ENCODE data around the gene CHDH. TPM values are rescaled to one million over a fixed set of nuclear protein-coding genes. Genes with fewer than 3 reads are reported as not detected.

Gene CHDH
- total RNA-seq, 2 experiments from 2014 or later, result 0.23 to 0.42 TPM

DNA sequence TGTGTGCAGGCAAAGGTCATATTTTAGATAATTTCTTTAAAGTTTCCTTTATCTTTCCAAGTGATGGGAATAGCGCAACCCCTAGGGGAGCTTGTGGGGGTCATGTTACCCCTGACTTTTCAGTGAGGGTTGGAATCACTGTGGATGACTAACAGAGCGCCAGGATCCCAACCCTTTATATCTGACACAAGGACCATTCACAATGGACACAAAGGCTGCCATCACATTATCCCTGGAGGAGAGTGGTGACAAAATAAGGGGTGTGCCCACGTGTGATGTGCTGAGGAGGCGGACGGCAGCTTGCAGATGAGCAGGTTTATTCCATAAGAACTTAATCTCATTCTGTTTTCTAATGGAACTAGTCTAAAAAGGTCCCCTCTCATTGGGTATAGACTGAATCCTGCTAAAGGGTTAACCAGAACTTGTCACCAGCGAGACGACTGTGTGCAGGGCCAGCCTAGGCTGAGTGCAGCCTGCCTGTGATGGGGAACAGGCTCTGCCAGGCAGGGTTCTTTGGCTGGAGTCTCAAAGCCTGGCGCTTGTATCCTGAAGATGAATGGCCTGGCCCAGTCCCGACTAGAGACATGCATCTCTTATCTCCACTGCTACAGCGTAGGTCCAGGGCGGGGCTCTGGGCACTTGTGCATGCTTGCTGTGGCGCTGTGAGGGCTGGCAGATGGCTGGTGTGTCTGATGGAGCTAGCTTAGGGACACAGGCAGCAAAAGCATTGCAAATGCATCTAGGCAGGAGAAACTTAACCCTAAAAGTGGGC is 50.2 kb downstream of the CHDH start:
- POLR2A ChIA-PET, result no interaction called here

DNA sequence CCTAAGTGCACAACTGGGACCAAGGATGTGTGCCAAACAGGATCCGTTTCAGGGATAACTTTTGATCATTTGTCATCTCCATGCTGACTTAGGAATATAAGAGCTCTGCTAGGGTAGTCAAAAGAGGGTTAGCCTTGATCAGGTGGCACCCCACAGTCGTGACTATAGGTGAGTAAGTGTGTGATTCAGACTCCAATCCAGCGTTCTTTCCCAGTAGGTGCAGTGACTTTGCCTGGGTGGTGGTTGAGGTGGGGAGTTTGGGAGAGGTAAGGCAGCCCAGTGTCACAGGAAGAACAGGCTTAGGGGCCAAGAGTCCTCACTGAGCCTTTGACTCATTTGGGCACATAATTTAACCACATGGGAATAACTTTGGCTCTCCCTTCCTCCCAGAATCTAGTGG is 51.0 kb downstream of the CHDH start:
- ChIA-PET POLR2A (no interaction called here), CTCF (no interaction called here)

More for the DNA sequence above, 50.2 kb downstream of the CHDH start:
- CTCF ChIA-PET, result no interaction called here

DNA sequence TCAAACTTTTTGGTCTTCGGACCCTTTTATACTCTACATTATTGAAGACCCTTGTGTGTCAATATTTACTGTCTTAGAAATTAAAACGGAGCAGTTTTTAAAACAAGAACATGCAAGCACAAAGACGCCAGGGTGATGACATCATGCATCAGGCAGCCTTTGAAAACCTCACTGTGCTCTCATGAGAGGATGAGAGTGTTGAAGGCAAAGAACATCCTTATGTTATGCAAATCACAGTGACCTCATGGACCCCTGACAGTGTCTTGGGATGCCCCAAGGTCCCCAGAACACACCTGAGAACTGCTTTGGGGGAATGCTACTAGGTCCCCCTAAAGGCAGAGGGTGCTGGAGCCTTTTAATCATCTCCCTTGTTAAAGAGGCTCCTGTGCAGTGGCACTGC is 51.6 kb downstream of the CHDH start:
- POLR2A ChIA-PET, result no interaction called here

DNA sequence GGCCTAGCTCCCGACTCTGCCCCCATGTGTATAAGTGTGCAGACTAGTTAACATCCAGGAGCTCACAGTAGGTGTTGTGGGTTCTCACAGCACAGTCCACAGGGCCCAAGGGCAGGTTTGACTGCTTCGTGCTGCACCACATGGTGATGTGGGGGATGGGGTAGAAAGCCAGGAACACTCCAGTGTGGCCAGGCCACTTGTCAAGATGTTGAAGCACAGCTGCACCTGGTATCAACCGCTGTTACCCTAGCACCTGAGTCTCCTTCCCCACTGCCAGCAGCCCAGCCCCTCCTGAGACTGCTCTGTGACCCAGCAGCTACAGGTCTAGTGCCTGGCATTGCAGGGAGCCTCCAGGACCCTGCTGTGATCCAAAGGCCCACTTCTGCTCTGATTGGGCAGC is 53.4 kb downstream of the CHDH start:
- ChIA-PET CTCF (interaction anchor here (0.5 kb wide), 1 partner anchor 476 kb away, joined by 3 read pairs; no protein-coding TSS in a partner anchor), POLR2A (no interaction called here)

More for the DNA sequence above, 51.6 kb downstream of the CHDH start:
- CTCF ChIA-PET, result no interaction called here

DNA sequence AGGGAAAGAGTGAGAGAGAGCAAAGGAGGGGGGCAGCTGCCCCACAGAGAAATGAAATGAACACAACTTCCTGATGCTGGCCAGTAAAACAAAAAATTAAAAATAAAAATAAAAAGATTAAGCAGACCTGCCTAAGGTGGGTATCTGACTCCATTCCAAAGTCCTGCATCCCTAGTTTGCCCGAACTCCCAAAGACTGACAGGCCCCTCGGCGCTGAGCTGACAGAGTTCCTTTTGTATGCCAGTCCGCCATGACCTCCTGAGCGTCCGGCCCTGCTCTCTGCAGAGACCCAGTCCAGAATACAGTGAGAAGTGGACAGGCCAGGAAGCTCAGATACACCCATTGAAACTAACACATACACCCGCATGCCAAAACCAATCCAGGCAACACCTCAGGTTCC is 54.9 kb downstream of the CHDH start:
- POLR2A ChIA-PET, result no interaction called here
- CTCF ChIA-PET, result no interaction called here

DNA sequence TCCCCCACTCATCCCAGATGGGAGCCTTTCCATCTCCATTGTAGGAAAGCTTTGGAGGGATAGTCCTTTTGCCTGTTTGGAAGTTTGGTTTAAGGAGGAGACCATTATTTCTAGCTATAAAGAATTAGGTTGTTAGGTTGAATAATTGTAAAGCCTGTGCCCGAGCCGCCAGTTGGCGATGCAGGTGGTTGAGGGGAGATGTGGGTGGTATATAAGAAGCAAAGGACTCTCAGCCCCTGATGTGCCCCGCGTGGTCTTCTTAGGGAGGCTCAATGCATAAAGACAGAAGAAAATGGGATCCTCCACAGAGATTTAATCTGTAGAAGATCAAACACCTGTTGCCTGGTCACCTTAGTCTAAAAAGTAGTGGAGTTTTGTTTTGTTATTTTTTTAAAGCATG is 55.7 kb downstream of the CHDH start:
- ChIA-PET POLR2A (no interaction called here), CTCF (no interaction called here)

DNA sequence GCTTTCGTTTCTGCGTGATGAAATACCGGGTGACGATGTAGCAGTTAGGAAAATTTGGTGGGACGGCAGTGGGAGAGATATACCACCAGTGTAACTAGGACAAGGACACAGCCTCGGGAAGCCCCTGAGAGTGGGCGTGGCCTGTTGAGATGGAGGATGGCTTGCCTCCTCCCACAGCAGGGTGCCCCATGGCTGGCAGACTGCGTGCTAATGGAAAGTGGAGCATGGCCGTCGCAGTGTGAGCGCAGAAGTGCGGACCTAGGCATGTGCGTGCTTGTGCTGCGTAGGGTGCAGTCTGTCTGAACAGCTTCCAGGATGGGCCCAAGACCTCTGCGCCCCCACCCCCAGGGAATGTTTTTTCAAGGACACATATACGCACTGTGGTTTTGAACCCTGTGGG is 56.8 kb downstream of the CHDH start:
- CTCF ChIA-PET, result no interaction called here
- POLR2A ChIA-PET, result no interaction called here

DNA sequence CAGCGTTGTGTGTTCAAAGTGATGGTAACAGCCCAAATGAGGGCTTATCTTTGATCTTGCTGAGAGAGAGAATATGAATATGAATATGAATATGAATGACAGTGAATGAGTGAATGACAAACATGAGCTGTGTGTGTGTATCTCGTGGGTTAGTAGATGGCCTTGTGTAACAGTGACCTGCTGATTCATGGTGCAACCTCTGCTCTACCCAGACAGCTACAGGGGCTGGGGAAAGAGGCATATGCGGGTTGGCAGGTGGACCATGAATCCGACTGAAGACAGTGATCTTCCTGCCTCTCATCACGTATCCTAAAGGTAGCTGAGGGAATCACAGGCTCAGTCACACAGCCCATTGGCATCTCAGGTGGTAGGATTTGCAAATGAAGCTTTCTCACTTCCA is 58.2 kb downstream of the CHDH start:
- CTCF ChIA-PET, result no interaction called here
- POLR2A ChIA-PET, result no interaction called here

DNA sequence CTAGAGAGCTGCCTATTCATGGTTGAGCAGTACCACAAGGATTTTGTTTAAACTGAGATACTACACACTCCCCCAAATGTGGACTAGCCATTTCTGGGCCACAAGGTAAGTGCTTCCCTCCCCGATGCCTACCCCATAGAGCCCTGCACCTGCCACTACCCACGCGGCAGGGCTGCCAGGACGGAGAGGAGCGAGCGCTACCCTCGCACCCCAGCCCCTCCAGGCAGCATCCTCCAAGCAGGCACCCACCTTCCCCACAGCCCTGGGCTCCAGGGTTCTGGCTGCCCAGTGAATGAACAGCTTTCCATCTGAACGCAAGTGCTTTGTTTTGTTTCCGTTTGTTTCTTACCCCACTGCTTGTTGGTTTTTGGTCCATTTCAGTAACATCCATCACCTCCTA is 59.2 kb downstream of the CHDH start:
- ChIA-PET CTCF (no interaction called here), POLR2A (no interaction called here)

DNA sequence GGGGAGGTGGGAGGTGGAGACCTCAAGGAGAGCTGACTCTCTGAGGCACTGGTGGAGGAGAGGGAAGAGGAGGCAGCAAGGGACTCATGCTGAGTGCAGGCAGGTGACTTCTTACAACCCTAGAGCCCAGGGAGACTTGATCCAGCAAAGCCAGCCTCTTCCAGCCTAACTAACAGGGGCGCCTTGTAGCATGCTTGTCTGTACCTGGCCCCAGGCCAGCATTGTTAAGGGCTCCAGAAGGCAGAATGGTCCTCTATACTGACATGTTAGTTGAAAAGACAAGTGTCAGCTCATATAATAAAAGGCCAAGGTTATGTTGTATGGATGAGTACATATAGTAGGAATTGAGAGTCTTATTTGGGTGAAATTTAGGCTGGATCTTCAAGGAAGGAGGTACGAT is 65.4 kb downstream of the CHDH start:
- CTCF ChIA-PET, result no interaction called here
- POLR2A ChIA-PET, result no interaction called here

DNA sequence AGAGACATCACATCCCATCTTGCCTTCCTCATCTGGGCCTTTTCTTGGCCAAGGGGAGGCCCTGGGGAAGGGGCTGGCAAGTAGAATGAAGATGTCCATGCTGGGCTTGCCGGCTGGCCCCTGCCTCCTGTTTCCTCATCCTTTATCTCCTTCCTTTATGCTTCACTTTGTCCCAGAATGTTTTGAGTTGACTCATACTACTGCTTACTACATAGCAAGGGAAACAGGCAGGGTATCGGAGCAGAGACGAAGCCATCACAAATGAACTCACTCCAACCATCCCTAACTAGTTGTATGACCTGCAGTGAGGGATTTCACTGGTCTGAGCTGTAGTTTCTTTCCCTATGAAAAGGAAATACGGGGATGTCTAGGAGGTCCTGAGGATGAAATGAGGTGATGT is 66.0 kb downstream of the CHDH start:
- POLR2A ChIA-PET, result no interaction called here
- CTCF ChIA-PET, result no interaction called here

DNA sequence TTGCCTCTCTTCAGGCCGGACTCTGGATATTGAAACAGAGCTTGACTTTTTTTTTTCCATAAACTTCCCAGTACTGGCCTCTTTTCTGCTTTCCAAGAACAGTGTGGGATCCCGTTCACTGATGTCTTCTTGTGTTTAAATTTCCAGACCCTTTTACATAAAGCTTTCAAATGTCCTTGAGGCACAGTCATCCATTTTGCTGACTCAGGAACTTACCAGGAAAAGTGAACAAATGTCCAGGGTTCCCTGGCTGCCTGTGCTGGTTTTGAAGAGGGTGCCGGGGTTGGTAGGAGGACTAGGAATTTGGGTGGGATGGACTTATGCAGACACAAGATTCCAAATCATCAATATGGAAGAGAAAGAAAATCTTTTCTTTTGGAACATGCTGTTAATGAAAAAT is 68.1 kb downstream of the CHDH start:
- ChIA-PET CTCF (no interaction called here), POLR2A (no interaction called here)

DNA sequence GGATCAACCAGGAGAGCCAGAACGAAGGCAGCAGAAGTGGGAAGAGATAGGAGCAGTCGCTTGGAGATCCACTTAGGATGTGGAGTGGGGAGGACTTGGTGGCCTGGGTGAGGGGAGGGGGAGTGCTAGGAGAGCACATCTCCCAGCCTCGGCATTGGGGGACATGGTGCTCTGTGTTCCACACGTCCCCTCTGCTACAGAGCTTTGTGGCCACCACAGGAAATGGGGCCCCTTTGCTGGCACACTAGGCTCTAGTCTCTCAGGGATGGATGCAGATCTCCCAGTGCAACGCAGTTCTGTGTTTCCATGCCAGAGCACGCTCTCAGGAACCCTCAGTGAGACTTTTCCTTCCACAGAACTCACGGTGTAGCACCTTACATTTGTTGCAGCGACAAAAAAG is 68.8 kb downstream of the CHDH start:
- POLR2A ChIA-PET, result no interaction called here
- CTCF ChIA-PET, result no interaction called here

DNA sequence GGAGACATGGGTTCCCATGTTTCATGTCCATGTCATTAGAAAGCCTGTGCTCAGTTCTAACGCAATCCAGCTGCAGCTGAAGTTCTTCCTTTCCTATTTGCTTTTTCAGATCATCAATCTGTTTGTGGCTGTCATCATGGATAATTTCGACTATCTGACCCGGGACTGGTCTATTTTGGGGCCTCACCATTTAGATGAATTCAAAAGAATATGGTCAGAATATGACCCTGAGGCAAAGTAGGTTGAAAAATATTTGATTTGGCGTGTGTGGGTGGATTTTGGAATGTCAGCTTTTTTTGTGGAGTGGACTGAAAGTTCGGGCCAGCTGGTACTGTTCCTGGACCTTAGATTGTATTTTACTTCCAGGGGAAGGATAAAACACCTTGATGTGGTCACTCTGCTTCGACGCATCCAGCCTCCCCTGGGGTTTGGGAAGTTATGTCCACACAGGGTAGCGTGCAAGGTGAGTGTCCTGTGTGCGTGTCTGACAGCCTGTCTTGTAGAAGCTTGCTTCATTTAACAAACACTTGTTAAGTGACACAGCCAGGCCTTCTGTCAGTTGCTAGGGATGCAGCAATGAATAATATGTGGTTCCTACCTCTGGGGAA is 69.6 kb downstream of the CHDH start:
- CTCF ChIA-PET, result no interaction called here
- POLR2A ChIA-PET, result no interaction called here

DNA sequence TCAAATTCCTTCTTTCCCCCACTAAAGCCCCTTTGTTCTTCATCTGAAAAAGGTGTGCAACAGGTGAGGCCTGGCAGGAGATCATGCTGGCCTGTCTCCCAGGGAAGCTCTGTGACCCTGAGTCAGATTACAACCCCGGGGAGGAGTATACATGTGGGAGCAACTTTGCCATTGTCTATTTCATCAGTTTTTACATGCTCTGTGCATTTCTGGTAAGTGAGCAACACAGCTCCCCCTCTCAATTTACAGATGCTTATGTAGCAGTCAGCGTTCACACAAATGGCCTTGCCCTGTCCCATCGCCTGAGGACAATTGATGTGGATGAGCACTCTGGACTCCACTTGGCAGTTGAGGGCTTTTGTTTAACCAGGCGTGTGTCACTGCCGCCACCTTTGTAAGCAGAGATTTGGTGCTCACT is 70.4 kb downstream of the CHDH start:
- CTCF ChIA-PET, result no interaction called here
- POLR2A ChIA-PET, result no interaction called here

DNA sequence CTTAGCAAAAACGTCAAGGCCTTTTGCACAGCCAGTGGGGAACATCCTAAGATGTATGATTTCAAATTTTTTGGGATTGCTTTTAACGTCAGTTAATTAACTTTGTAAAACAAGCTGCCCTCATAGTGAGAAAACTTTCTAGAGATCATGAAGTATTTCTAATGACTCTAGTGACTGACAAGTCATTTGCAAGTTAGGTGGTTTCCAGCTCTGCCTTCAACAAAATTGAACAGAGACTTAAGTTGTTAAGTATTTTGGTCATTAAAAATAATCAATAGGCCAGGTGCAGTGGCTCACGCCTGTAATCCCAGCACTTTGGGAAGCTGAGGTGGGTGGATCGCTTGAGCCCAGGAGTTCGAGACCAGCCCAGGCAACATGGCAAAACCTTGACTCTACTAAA is 71.2 kb downstream of the CHDH start:
- POLR2A ChIA-PET, result no interaction called here
- CTCF ChIA-PET, result no interaction called here

DNA sequence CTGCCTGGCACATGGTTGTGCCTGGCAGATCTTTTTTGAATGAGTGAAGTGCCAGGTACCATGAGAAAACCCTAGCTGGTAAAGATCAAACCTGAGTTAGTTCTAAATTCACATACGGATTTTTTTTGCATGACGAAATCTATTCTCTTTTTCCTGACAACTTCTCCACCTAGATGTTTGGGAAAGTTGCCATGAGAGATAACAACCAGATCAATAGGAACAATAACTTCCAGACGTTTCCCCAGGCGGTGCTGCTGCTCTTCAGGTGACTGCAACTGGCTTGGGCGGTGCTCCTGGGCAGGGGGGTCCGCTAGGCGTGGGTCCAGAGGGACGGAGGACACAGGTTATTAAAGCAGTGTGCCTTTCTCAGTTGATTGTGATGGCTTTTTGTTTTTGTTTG is 71.8 kb downstream of the CHDH start:
- POLR2A ChIA-PET, result no interaction called here
- CTCF ChIA-PET, result no interaction called here

DNA sequence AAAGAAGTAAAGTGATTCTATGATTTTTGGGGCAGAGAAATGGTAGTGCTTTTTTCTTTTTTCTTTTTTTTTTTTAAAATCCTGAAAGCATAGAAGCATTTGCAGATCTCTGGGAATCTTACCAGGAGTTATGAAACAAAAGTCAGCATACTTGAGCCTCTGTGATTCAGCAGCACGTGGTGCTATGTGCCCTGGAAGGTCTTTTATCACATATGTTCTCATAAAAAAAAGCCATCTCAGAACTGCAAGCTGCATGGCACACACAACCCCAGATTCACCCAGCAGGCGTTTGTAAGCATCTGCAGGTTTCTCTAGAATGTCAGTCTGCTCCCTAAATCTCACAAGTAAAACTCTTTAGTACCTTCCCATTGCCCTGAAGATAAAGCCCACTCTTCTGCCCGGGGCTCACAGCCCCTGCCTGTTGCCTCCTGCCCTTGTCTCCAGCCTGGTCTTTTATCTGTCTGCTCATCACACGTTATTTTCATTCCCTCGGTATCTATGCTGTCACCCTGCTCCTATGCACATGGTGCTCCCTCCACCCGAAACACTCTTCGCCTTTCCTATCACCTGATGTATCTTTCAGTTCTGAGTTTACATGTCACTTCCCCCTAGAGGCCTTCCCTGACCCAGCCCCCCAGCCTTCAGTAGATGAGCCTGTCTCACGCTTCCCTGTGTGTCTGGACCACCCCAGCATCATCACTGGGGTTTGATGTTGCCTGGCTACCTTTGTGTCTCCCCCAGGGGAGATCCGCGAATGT is 72.4 kb downstream of the CHDH start:
- CTCF ChIA-PET, result no interaction called here
- POLR2A ChIA-PET, result no interaction called here

DNA sequence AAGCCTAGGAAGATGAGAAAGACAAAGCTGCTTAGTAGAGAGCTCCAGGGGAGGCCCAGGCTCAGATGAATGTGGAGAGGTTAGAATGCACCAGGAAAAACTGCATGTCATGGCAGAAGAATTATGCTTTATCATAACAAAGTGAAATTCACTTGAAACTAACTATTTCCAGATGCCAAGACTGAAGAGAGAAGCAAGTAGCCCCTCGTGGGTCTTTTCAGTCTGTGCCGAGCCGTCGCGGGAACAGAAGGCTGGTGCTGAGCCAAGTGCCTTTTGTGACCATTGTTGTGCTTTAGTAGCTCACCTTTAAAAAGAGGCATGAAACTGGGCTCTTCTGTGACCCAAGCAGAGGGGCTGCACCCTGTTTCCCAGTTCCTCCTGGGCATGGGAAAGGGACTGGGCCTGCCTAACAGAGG is 73.2 kb downstream of the CHDH start:
- CTCF ChIA-PET, result no interaction called here
- POLR2A ChIA-PET, result no interaction called here

DNA sequence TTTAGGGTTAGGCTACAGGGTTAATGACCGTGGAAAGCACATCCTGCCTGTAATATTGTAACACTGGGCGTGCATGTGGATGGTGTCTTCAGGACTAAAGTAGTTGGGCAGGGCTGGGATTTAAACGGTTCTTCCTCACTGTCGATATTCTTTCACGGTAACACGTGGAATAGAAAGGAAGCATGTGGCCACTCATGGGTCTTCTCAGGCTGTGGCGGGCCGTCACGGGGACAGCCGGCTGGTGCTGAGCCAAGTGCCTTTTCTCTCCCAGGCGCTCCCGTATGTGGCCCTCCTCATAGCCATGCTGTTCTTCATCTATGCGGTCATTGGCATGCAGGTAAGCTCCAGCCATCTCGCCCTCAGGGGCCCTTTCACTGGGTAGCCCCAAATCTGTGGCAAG is 73.7 kb downstream of the CHDH start:
- POLR2A ChIA-PET, result no interaction called here
- CTCF ChIA-PET, result no interaction called here

Measured in activated CD8-positive, alpha-beta memory T cell treated with anti-CD3 and anti-CD28 coated beads for 36 hours (primary cell).